Right renal cortex interstitium (tissue), 3 donors: ENCODE data around the gene SARM1. TPM values are rescaled to one million over a fixed set of nuclear protein-coding genes. Genes with fewer than 3 reads are reported as not detected.

Experiments
- DNase-seq, 3 donors: peaks; one replicate each; pipeline ENCODE4 v3.0.0-alpha.2; 2013; ENCODE audit warnings: low read depth in 3 of 3, low spot score in 2 of 3
- polyA plus RNA-seq, 3 donors: library from polyadenylated mRNA; unstranded; fragments of 120-200 nt; gene quantifications; one replicate each; pipeline ENCODE4 v1.2.1, GENCODE V29; 2013; ENCODE audit not compliant: insufficient read length in 3 of 3

Gene SARM1
- polyA plus RNA-seq, 3 donors: 11.4 to 14.8 (median 12.2) TPM

GRCh38 chr17:28367641-28368305 is 3.7 kb upstream of the SARM1 start:
- DNase-seq: no peak

GRCh38 chr17:28368306-28368831 is 3.1 kb upstream of the SARM1 start:
- DNase-seq: no peak

GRCh38 chr17:28368915-28369683 is 2.4 kb upstream of the SARM1 start:
- no peak for DNase-seq

- no peak for DNase-seq
Observed at GRCh38 chr17:28369684-28370034, 1.8 kb upstream of the SARM1 start.

GRCh38 chr17:28370035-28370743 is 1.3 kb upstream of the SARM1 start, which contains the start of gene VTN:
Gene VTN, minus strand, starts transcription at chr17:28370307. Its CDS starts 104 bp downstream, at chr17:28370203.
- DNase-seq: no peak

GRCh38 chr17:28370744-28371103 is 770 bp upstream of the SARM1 start:
- no peak for DNase-seq

GRCh38 chr17:28372203-28372944 is 880 bp downstream of the SARM1 start:
- no peak for DNase-seq

- DNase-seq: no peak
Observed at GRCh38 chr17:28372945-28373274, 1.4 kb downstream of the SARM1 start.

- no peak for DNase-seq
Observed at GRCh38 chr17:28379814-28380801, 8.6 kb downstream of the SARM1 start.

GRCh38 chr17:28381141-28381825 is 9.8 kb downstream of the SARM1 start:
- DNase-seq: no peak

GRCh38 chr17:28384281-28385036 is 13.0 kb downstream of the SARM1 start:
- DNase-seq: no peak

GRCh38 chr17:28385037-28385400 is 13.5 kb downstream of the SARM1 start:
- no peak for DNase-seq

GRCh38 chr17:28385406-28385805 is 13.9 kb downstream of the SARM1 start:
- DNase-seq: no peak

GRCh38 chr17:28386391-28386790 is 14.9 kb downstream of the SARM1 start:
- no peak for DNase-seq

GRCh38 chr17:28388106-28388505 is 16.6 kb downstream of the SARM1 start:
- DNase-seq: no peak

GRCh38 chr17:28390141-28390540 is 18.6 kb downstream of the SARM1 start:
- no peak for DNase-seq

- no peak for DNase-seq
Observed at GRCh38 chr17:28390563-28390962, 19.1 kb downstream of the SARM1 start.

GRCh38 chr17:28390984-28391383 is 19.5 kb downstream of the SARM1 start:
- no peak for DNase-seq
